SJSA1 (cell line): Measurements from ENCODE around the gene TMEM273. TPM values are rescaled to one million over a fixed set of nuclear protein-coding genes. Genes with fewer than 3 reads are reported as not detected.

Source experiments
- DNase-seq, 2 experiments: peaks; one replicate each; pipeline ENCODE4 v3.0.0-alpha.2; 2015 to 2020; ENCODE audit warnings: low spot score in 2 of 2, low read depth in 1 of 2
- H3K27ac ChIP-seq: fragments of 250-450 bp; sonication (Bioruptor Pico); 2 replicates; pipeline ENCODE4 v1.5.1; 2020; ENCODE audit warnings: mild to moderate bottlenecking, moderate library complexity
- H3K27me3 ChIP-seq: fragments of 250-450 bp; sonication (Bioruptor Pico); replicated peaks from 2 replicates; pipeline ENCODE4 v1.5.1; 2020; ENCODE audit warnings: mild to moderate bottlenecking, moderate library complexity
- H3K36me3 ChIP-seq: fragments of 250-450 bp; sonication (Bioruptor Pico); 2 replicates; pipeline ENCODE4 v1.5.1; 2020; ENCODE audit warnings: mild to moderate bottlenecking
- H3K4me1 ChIP-seq: fragments of 250-450 bp; sonication (Bioruptor Pico); replicated peaks from 2 replicates; pipeline ENCODE4 v1.6.1; 2021; ENCODE audit warnings: mild to moderate bottlenecking
- H3K4me3 ChIP-seq: fragments of 250-450 bp; sonication (Bioruptor Pico); 2 replicates; pipeline ENCODE4 v1.5.1; 2020; ENCODE audit warnings: mild to moderate bottlenecking
- H3K9me3 ChIP-seq: fragments of 250-450 bp; sonication (Bioruptor Pico); replicated peaks from 2 replicates; pipeline ENCODE4 v1.5.1; 2020; ENCODE audit warnings: mild to moderate bottlenecking
- total RNA-seq: library from RNA; depleted of rRNA; stranded (reverse); fragments of >200 nt; shearing (Covaris generic); gene quantifications from 2 replicates; pipeline ENCODE4 v1.2.3, GENCODE V29; 2014

Gene TMEM273
- total RNA-seq, 1 experiment from 2014 or later: not detected

DNA sequence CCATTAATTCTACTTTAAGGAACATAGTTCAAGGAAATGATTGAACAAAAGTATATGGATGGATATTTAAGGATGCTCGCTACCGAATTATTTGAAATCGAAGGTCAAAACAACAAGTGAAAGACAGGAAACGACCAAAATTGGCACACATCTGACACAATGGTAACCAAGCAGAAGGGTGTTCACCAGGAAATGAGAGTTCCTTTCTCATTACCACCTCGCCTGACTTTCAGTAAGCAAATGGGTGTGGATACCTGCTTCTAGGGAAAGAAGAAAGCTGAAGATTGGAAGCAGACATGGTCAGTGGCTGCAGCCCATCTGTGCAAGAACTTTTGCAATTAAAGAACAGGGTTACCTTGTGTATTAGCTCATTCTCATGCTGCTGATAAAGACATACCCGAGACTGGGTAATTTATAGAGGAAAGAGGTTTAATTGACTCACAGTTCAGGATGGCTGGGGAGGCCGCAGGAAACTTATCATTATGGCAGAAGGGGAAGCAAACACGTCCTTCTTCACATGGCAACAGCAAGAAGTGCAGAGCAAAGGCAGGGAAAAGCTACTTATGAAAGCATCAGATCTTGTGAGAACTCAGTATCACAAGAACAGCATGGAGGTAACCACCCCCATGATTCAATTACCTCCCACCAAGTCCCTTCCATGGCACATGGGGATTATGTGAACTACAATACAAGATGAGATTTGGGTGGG is 6.2 kb upstream of the TMEM273 start:
- peaks cover 6% of the 10 kb centered on the region; the same call in 1 of the 2 replicates for H3K27me3 ChIP-seq
- H3K4me1 ChIP-seq: no peaks in the 10 kb centered on the region
- no peak overlapping the region for H3K27ac ChIP-seq
- no peak overlapping the region for H3K4me3 ChIP-seq
- DNase-seq: no peak
- no peaks in the 10 kb centered on the region for H3K9me3 ChIP-seq
- H3K36me3 ChIP-seq: no peaks in the 10 kb centered on the region

DNA sequence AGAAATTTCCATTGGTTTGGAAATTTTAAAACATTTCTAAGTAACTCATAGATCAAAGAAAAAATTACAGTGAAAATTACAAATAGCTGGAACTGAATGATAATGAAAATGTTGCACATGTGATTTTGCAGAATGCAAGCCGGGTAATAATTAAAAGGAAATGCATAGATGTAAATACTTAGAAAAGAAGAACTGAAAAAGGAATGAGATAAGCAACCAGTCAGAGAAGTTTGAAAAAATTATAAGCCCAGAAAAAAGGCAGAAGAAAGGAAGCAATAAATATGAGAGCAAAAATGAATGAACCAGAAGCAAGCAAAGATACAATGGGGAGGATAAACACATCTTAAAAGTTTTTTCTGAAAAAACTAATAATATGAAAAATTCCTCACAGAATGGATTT is 3.2 kb upstream of the TMEM273 start:
- no peaks in the 10 kb centered on the region; the same call in 1 of the 2 replicates for H3K27me3 ChIP-seq
- H3K27ac ChIP-seq: no peak overlapping the region
- H3K4me3 ChIP-seq: no peak overlapping the region
- H3K9me3 ChIP-seq: no peaks in the 10 kb centered on the region
- DNase-seq: no peak
- H3K4me1 ChIP-seq: no peaks in the 10 kb centered on the region
- H3K36me3 ChIP-seq: no peaks in the 10 kb centered on the region

DNA sequence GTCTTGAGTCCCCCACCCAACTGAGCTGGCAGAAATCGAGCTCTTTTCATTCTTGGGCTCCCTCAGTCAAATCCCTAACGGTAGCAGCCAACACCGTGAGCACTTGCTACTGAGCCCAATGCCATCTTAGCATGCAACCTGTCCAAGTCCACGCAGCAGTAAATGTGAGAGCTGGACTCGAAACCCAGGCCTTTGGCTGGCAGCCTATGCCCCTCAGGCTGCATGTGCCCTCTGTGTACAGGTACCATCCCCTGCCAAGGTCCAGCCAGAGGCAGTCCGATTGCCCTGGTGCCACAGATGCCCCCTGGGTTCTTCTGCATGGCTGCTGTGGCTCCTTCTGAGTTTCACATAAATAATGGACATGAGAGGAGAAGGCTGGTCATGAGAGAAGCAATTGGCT is 1.2 kb upstream of the TMEM273 start:
- no peak for DNase-seq
- H3K27ac ChIP-seq: no peak overlapping the region
- no peaks in the 10 kb centered on the region for H3K36me3 ChIP-seq
- H3K4me3 ChIP-seq: no peak overlapping the region
- H3K9me3 ChIP-seq: no peaks in the 10 kb centered on the region
- H3K4me1 ChIP-seq: no peaks in the 10 kb centered on the region
- H3K27me3 ChIP-seq: no peaks in the 10 kb centered on the region

DNA sequence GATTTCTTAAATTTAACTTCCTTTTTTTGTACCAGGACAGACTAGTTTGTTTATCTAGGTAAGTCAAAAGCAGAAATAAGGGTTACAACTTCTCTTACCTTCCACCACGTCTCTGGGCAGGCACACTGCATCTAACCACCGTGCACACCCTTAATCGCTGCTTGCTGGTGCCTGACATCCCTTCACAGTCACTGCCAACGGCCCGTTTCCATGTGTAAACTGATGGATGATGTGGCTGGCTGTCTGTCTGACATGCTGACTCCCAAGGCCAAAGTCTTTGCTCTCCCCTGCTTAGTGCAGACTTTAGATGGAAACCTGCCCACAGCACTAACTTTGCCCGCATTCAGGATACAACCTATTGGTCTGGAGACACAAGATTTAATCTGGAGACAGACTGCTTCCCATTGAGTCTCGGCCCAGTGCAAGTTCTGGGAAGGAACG is 1.1 kb downstream of the TMEM273 start:
- Histone ChIP-seq H3K36me3 (no peaks in the 10 kb centered on the region), H3K4me3 (no peak overlapping the region), H3K4me1 (no peaks in the 10 kb centered on the region), H3K27me3 (no peaks in the 10 kb centered on the region), H3K27ac (no peak overlapping the region), H3K9me3 (no peaks in the 10 kb centered on the region)
- DNase-seq: no peak

DNA sequence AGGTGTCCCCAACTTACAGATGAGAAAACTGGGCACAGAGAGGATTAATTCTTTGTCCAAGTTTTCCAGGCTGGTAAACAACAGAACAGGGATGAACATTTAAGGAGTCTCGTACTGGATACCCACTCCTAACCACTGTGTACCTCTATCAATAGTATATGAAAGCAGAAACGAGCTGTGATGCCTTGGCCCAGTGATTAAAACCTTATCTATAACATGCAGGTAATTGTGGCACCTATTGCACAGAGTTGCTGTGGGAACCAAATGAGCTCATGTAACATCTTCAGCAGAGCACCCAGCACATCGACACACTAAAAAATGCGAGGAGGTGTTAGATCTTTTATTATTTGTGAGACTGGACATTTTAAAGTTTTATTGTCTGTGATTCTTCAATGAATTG is 1.6 kb downstream of the TMEM273 start:
- Histone ChIP-seq H3K27ac (no peak overlapping the region), H3K4me1 (no peaks in the 10 kb centered on the region), H3K27me3 (no peaks in the 10 kb centered on the region), H3K9me3 (no peaks in the 10 kb centered on the region), H3K36me3 (no peaks in the 10 kb centered on the region), H3K4me3 (no peak overlapping the region)
- DNase-seq: no peak

DNA sequence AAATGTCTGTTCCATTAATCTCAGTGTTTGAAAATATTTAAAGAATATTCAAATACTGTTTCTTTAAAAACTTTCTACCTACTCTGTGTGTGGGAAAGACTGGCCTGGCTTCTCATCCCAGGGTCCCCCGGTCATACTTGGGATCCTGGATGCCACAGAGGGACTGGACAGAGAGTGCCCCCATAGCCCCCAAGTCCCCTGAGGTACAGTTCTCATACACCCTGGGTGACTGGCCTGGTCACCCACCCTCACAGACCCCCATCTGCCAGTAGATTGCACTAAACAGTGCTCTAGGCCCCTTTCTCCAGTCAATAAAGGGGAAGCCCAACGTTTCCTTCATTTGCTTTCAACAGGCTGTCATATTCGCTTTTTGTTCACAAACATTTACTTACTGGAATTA is 3.0 kb downstream of the TMEM273 start:
- no peaks in the 10 kb centered on the region for H3K9me3 ChIP-seq
- no peaks in the 10 kb centered on the region for H3K4me1 ChIP-seq
- H3K27ac ChIP-seq: no peak overlapping the region
- DNase-seq: no peak
- H3K27me3 ChIP-seq: no peaks in the 10 kb centered on the region
- no peak overlapping the region for H3K4me3 ChIP-seq
- H3K36me3 ChIP-seq: no peaks in the 10 kb centered on the region

DNA sequence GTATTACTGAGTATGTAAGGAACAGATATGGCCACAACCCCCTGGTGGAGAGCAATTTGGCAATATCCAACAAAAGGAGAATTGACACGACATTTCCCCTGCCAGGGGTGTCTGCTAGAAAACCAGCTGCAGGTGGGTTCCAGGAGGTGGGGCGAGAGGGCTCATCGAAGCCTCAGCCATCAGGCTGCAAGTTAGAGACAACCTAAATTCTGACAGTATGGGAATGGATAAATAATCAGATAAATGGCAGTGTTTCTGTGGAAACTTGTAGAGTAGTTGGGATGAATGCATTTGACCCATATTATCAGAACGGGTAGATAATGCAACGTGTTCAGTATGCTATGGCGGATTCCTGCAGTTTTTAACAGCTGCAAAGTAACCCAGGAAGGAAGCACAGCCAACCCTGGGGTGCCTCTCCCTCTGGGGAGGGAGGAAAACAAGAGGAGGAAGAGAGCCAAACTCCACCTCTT is 3.5 kb downstream of the TMEM273 start:
- DNase-seq: no peak
- Histone ChIP-seq H3K9me3 (no peaks in the 10 kb centered on the region), H3K27me3 (no peaks in the 10 kb centered on the region), H3K36me3 (no peaks in the 10 kb centered on the region), H3K27ac (no peak overlapping the region), H3K4me3 (no peak overlapping the region), H3K4me1 (no peaks in the 10 kb centered on the region)

DNA sequence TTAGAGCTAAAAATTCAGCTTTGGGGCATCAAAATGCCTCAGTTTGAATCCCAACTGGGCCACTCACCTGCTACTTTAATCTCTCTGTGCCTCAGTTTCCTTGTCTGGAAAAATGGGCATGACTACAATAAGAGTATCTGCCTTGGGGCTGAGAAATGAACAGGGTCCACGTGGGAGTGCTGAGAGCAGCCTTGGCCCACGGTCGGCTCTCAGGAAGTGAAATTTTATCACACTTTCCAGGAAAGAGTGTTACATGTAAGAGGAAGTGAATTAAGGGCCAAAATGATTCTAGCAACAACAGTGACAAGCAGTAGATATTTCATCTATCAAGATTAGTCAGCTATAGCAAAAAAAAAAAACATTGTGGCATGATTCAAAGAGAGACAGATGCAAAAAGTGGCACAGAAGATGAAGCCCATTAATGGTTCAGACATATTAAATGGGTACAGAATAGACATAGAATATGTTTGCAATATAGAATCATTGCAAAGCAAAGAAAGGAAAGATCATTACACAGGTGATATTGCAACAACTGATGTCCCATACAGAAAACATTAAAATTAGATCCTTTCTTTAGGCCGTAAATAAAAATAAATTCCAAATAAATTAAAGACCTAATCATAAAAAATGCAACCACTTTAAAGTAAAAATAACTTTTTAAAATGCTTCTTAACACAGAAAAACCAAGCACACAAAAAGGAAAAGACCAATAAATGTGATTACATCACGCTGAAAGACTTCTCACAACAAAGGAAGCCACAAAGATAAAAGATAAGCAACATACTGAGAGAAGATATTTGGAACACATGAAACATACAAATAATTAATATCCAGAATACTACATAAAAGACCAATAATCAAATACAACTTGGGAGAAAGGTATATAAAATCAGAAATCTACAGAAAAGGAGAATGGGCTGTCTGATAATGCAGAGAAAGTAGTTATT is 4.3 kb downstream of the TMEM273 start:
- Histone ChIP-seq H3K27me3 (no peaks in the 10 kb centered on the region), H3K36me3 (no peaks in the 10 kb centered on the region), H3K9me3 (no peaks in the 10 kb centered on the region), H3K27ac (no peak overlapping the region), H3K4me1 (no peaks in the 10 kb centered on the region), H3K4me3 (no peak overlapping the region)
- DNase-seq: no peak

DNA sequence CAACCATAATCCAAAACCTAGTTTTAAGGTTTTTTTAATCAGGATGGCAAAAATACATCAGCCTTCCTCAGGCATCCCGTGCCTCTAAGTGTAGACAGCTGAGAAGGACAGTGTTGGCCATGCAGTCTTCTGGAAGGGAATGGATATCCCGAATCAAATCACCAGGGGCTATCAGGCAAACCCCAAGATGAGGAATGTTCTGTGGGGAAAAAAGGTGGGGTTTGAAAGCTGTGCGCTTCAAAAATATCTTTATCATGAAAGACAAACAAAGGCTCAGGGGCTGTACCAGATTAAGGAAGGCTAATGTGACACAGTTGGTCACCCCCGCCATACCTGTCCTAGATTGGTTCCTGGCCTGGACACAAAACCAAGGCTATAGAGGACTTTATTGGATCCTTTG is 5.4 kb downstream of the TMEM273 start:
- no peak for DNase-seq
- H3K4me1 ChIP-seq: peaks cover 8% of the 10 kb centered on the region
- H3K36me3 ChIP-seq: no peaks in the 10 kb centered on the region
- no peak overlapping the region for H3K27ac ChIP-seq
- no peaks in the 10 kb centered on the region for H3K9me3 ChIP-seq
- no peak overlapping the region for H3K4me3 ChIP-seq
- no peaks in the 10 kb centered on the region for H3K27me3 ChIP-seq

DNA sequence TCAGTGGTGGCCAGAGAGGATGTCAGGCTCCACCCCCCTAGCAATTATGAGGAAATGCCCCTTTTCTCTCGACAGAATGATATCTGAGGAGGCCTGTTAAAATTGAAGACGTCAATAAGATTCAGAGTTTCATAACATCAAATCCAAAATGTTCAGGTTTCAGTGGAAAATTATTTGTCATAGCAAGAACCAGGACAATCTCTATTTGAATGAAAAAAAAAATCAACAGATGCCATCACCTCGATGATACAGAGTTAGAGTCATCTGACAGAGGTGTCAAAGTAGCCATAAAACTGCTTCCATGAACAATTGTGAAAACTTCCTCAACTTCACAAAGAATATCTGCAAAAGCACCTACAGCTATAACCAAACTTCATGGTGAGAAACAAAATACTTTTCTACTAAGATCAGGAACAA is 7.7 kb downstream of the TMEM273 start:
- Histone ChIP-seq H3K27ac (no peak overlapping the region), H3K4me1 (peaks cover 22% of the 10 kb centered on the region), H3K4me3 (no peak overlapping the region), H3K36me3 (no peaks in the 10 kb centered on the region), H3K27me3 (no peaks in the 10 kb centered on the region), H3K9me3 (no peaks in the 10 kb centered on the region)
- no peak for DNase-seq

DNA sequence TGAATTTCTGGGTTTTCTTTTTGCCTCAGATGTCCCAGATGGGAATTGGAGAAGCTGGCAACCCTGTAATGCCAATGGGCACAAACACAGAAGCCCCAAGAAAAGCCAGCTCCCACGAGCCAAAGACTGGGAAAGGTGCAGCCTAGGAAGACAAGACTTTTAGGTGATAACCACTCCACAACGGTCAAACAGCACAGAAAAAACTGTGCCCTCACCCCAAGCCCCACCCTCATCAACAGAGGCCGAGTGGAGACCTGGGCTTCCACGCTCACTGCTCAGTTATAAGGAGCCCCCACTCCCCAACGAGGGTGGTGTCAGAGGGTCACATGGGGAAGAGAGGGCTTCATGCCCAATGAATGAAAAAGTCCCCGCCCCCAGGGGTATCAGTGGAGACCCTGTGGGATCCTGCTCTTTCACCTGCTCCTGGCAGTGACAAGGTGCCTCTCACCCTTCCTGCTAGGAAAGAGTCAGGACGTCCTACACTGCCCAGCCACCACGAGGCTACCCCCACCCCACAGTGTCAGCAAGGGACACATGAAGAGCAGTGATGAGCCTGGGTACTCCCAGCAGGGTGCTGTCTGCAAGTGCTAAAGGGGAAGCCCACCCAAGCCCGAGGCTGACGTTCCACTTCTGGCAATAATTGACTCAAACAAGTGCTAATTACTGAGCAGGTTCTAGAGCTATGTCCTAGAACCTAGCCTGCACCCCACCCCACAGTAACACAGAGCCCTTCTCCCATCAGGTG is 8.3 kb downstream of the TMEM273 start:
- H3K27ac ChIP-seq: no peak overlapping the region
- H3K4me3 ChIP-seq: no peak overlapping the region
- no peaks in the 10 kb centered on the region for H3K27me3 ChIP-seq
- H3K9me3 ChIP-seq: no peaks in the 10 kb centered on the region
- H3K4me1 ChIP-seq: peaks cover 22% of the 10 kb centered on the region
- no peak for DNase-seq
- no peaks in the 10 kb centered on the region for H3K36me3 ChIP-seq

DNA sequence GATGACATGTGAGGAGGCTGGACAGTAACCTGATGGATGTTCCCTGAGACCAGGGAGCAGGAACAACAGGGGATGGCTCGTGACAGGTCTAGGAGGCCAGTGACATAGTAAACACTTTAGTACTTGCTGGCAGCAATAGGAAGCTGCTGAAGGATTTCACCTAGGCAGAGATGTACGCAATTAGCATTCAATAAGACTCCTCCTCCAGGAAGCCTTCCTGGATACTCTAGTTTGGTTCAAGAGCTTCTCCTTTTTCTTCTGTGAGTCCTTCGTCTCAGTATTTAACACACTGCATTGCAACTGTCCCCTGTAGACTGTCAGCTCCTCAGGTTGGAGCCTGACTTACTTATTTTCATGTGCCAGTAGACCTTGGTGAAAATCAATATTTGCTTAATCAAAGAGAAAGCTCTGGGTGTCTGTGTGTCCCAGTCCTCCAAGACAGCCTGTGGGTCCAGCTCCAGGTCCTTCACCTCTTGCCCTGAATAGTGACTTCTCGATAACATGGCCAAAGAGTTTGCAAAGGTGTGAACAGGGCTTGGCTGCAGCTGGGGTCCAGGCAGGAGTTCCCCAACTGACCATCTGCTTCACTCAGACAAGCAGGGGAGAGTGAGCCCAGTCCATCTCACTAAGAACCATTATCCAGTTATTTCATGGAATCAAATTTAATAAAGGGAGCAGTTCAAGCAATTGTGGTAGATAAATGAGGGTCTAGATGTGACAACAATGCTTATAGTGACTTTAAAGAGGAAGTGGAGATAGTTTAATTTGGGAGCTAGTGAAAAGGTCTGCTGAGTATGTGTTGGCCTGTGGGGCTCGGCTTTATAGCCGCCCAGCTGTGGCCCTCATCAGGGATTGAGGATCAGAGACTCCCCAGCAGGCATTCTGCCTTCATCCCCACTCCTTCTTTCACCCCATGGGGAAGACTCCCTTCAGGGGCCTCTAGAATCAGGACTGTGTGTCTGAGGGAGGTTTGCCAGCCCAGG is 9.4 kb downstream of the TMEM273 start:
- no peak for DNase-seq
- no peak overlapping the region for H3K4me3 ChIP-seq
- H3K9me3 ChIP-seq: no peaks in the 10 kb centered on the region
- peaks cover 22% of the 10 kb centered on the region for H3K4me1 ChIP-seq
- no peaks in the 10 kb centered on the region for H3K36me3 ChIP-seq
- H3K27me3 ChIP-seq: no peaks in the 10 kb centered on the region
- H3K27ac ChIP-seq: 0 out of 2 replicates have a peak overlapping the region, but pooled peaks have one; percentile 83
